Liver (tissue), 3 donors: Measurements from ENCODE around the gene PPME1.

Experiments used
- CTCF ChIP-seq: fragments of 150-350 bp; IDR thresholded peaks from 2 replicates; pipeline ENCODE4 v1.5.1; 2017; ENCODE audit warnings: improper control_type of control experiment, low read depth, low read length; ENCODE audit not compliant: missing input control
- EGR1 ChIP-seq, 2 donors: IDR thresholded peaks; 2 replicates each; pipeline ENCODE4 v1.6.1; 2016 to 2018; ENCODE audit warnings: antibody characterized with exemption in 2 of 2, low read depth in 2 of 2
- FOXA1 ChIP-seq: IDR thresholded peaks from 2 replicates; pipeline ENCODE4 v1.6.1; 2016; ENCODE audit warnings: antibody characterized with exemption
- FOXA2 ChIP-seq: IDR thresholded peaks from 2 replicates; pipeline ENCODE4 v1.6.1; 2016; ENCODE audit warnings: antibody characterized with exemption
- HNF4G ChIP-seq: IDR thresholded peaks from 2 replicates; pipeline ENCODE4 v1.6.1; 2016; ENCODE audit warnings: antibody characterized with exemption
- JUND ChIP-seq, 2 donors: IDR thresholded peaks; 2 replicates each; pipeline ENCODE4 v1.6.1; 2016; ENCODE audit warnings: antibody characterized with exemption in 2 of 2
- MAX ChIP-seq: IDR thresholded peaks from 2 replicates; pipeline ENCODE4 v1.6.1; 2016; ENCODE audit warnings: antibody characterized with exemption
- NR2F2 ChIP-seq: IDR thresholded peaks from 2 replicates; pipeline ENCODE4 v1.6.1; 2016; ENCODE audit warnings: antibody characterized with exemption
- RAD21 ChIP-seq, 2 donors: IDR thresholded peaks; 2 replicates each; pipeline ENCODE4 v1.6.1; 2016; ENCODE audit warnings: antibody characterized with exemption in 2 of 2, mild to moderate bottlenecking in 2 of 2
- REST ChIP-seq: IDR thresholded peaks from 2 replicates; pipeline ENCODE4 v1.6.1; 2016; ENCODE audit warnings: antibody characterized with exemption, mild to moderate bottlenecking
- SP1 ChIP-seq: IDR thresholded peaks from 2 replicates; pipeline ENCODE4 v1.6.1; 2018; ENCODE audit warnings: antibody characterized with exemption, mild to moderate bottlenecking
- TAF1 ChIP-seq: conservative IDR thresholded peaks from 2 replicates; pipeline ENCODE4 v1.6.1; 2016; ENCODE audit warnings: antibody characterized with exemption, mild to moderate bottlenecking
- YY1 ChIP-seq: IDR thresholded peaks from 2 replicates; pipeline ENCODE4 v1.6.1; 2016; ENCODE audit warnings: antibody characterized with exemption, mild to moderate bottlenecking
- ZBTB33 ChIP-seq: IDR thresholded peaks from 2 replicates; pipeline ENCODE4 v1.6.1; 2016; ENCODE audit warnings: antibody characterized with exemption
- donor health status: healthy.
- donor health status: healthy.

GRCh38 chr11:74134661-74135060 lies 36.4 kb upstream of the PPME1 start:
- TF ChIP-seq REST (no peak), CTCF (no peak), FOXA1 (no peak), EGR1 (IDR thresholded peaks at IDR 0.05; ENCODE audit: low read depth in 2 of 2) (no peak), HNF4G (no peak), MAX (no peak), YY1 (no peak), RAD21 (IDR thresholded peaks at IDR 0.05) (no peak), JUND (IDR thresholded peaks at IDR 0.05) (no peak), TAF1 (no peak), ZBTB33 (no peak), SP1 (no peak), NR2F2 (no peak), FOXA2 (no peak)
